Hepatocyte (in vitro differentiated cells): ENCODE results near the gene CCM2L. TPM values are rescaled to one million over a fixed set of nuclear protein-coding genes. Genes with fewer than 3 reads are reported as not detected.

Experiments used
- DNase-seq: peaks from one replicate; pipeline ENCODE4 v3.0.0-alpha.2; 2016; ENCODE audit warnings: low spot score
- H2AFZ ChIP-seq: fragments of 200-600 bp; sonication (generic); 2 replicates; pipeline ENCODE4 v1.6.0; 2016; ENCODE audit warnings: antibody characterized with exemption, mild to moderate bottlenecking
- H3K27ac ChIP-seq: fragments of 200-600 bp; sonication (generic); 2 replicates; pipeline ENCODE4 v1.5.1; 2016; ENCODE audit warnings: mild to moderate bottlenecking
- H3K27me3 ChIP-seq: fragments of 200-600 bp; sonication (generic); 2 replicates; pipeline ENCODE4 v1.6.1; 2016
- H3K36me3 ChIP-seq: fragments of 200-600 bp; sonication (generic); replicated peaks from 2 replicates; pipeline ENCODE4 v1.5.1; 2016; ENCODE audit warnings: low read depth; ENCODE audit not compliant: insufficient read depth
- H3K4me1 ChIP-seq: fragments of 200-600 bp; sonication (generic); 2 replicates; pipeline ENCODE4 v1.5.1; 2016; ENCODE audit warnings: mild to moderate bottlenecking, moderate library complexity; ENCODE audit not compliant: insufficient read depth
- H3K4me2 ChIP-seq: fragments of 200-600 bp; sonication (generic); 2 replicates; pipeline ENCODE4 v1.6.0; 2016
- H3K4me3 ChIP-seq: fragments of 200-600 bp; sonication (generic); 2 replicates; pipeline ENCODE4 v1.5.1; 2016; ENCODE audit warnings: mild to moderate bottlenecking
- H3K79me2 ChIP-seq: fragments of 200-600 bp; sonication (generic); 2 replicates; pipeline ENCODE4 v1.6.0; 2017; ENCODE audit warnings: mild to moderate bottlenecking
- H3K9me2 ChIP-seq: fragments of 200-600 bp; sonication (generic); replicated peaks from 2 replicates; pipeline ENCODE4 v1.6.0; 2017; ENCODE audit warnings: mild to moderate bottlenecking; ENCODE audit not compliant: insufficient read depth
- H3K9me3 ChIP-seq: fragments of 200-600 bp; sonication (generic); 2 replicates; pipeline ENCODE4 v1.5.1; 2016; ENCODE audit warnings: low read depth, mild to moderate bottlenecking
- H4K20me1 ChIP-seq: fragments of 200-600 bp; sonication (generic); 2 replicates; pipeline ENCODE4 v1.6.0; 2016; ENCODE audit warnings: mild to moderate bottlenecking; ENCODE audit not compliant: insufficient read depth, poor library complexity, severe bottlenecking
- EZH2 ChIP-seq: fragments of 200-600 bp; sonication (generic); IDR thresholded peaks from 2 replicates; pipeline ENCODE4 v1.6.1; 2016; ENCODE audit warnings: antibody characterized with exemption, mild to moderate bottlenecking, borderline replicate concordance
- EZH2phosphoT487 ChIP-seq: fragments of 200-600 bp; sonication (generic); IDR thresholded peaks from one replicate; pipeline ENCODE4 v1.6.1; 2018; ENCODE audit warnings: antibody characterized with exemption, mild to moderate bottlenecking, low read depth, moderate library complexity; ENCODE audit not compliant: unreplicated experiment, severe bottlenecking
- WGBS: methylation state at CpG from one replicate; pipeline ENCODE4 v1.1.6; 2016; ENCODE audit warnings: low lambda C conversion rate; ENCODE audit errors: missing lambda C conversion rate; 5-methylcytosine and 5-hydroxymethylcytosine counted together
- polyA plus RNA-seq: library from polyadenylated mRNA; unstranded; fragments of >200 nt; fragmentation: Nextera tagmentation; extraction: Ambion mirVana; gene quantifications from 2 replicates; pipeline ENCODE4 v1.2.1, GENCODE V29; 2016
- total RNA-seq: library from RNA; depleted of rRNA; stranded (reverse); fragments of >200 nt; gene quantifications from 2 replicates; pipeline ENCODE4 v1.2.3, GENCODE V29; 2014
- TF ChIP-seq, protein P1 (sequence below): fragments of 200-600 bp; sonication (generic); IDR thresholded peaks from 2 replicates; pipeline ENCODE4 v1.5.1; 2016; ENCODE audit warnings: antibody characterized with exemption, mild to moderate bottlenecking; ENCODE audit not compliant: poor library complexity

CCM2L gene
- total and polyA plus RNA-seq, 2 experiments from 2014 or later: 0.77 to 1.0 TPM

DNA sequence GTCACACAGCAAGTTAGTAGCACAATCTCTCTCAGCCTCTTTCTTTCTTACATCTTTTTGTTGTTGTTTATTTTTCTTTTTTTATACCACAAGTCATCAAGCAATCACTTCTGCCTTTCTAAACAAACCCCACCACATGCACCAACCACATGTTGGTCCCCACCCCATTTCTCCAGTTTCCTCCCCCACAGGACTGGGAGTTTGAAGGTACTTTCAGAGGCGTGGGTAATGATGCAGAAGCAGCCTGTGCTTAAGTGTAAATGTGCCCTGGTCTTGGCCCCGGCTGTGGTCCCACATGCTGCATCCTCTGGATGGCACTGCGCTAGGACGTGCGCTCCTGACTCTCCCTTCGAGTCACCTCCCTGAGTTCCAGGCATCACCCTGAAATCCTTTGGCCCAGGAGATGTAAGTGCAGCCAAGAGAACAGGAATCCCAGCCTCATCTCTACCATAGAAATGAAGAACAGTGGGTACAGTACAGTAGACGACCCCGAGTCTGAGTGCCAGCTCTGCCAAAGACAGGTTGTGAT is 47.5 kb downstream of the CCM2L start:
- Histone ChIP-seq H3K9me3 (no peaks in the 10 kb centered on the region), H3K27ac (no peak overlapping the region), H3K27me3 (peaks cover 70% of the 10 kb centered on the region), H3K36me3 (no peaks in the 10 kb centered on the region), H2AFZ (no peak overlapping the region), H3K9me2 (no peaks in the 10 kb centered on the region), H4K20me1 (no peaks in the 10 kb centered on the region), H3K4me2 (no peak overlapping the region), H3K4me3 (no peak overlapping the region), H3K79me2 (no peaks in the 10 kb centered on the region), H3K4me1 (peaks cover 2% of the 10 kb centered on the region)
- 87% methylated on average over 8 of the region's 8 CpGs for WGBS
- DNase-seq: no peak
- TF ChIP-seq, protein P1, sequence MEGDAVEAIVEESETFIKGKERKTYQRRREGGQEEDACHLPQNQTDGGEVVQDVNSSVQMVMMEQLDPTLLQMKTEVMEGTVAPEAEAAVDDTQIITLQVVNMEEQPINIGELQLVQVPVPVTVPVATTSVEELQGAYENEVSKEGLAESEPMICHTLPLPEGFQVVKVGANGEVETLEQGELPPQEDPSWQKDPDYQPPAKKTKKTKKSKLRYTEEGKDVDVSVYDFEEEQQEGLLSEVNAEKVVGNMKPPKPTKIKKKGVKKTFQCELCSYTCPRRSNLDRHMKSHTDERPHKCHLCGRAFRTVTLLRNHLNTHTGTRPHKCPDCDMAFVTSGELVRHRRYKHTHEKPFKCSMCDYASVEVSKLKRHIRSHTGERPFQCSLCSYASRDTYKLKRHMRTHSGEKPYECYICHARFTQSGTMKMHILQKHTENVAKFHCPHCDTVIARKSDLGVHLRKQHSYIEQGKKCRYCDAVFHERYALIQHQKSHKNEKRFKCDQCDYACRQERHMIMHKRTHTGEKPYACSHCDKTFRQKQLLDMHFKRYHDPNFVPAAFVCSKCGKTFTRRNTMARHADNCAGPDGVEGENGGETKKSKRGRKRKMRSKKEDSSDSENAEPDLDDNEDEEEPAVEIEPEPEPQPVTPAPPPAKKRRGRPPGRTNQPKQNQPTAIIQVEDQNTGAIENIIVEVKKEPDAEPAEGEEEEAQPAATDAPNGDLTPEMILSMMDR: no peak
- TF ChIP-seq EZH2 (no peak), EZH2phosphoT487 (no peak)

DNA sequence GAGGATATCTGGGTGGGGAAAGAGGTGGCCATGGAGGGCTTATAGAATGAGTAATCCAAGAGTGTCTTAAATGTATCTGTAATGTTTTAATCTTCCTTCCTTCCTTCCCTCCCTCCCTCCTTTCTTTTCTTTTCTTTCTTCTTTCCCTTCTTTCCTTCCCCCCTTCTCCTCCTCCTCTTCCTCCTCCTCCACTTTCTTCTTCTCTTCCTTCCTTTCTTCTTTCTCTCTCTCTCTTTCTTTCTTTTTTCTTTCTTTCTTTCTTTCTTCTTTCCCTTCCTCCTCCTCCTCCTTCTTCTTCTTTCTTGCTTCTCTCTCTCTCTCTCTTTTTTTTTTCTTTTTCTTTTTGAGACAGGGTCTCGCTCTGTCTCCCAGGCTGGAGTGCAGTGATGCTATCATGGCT is 49.0 kb downstream of the CCM2L start:
- Histone ChIP-seq H2AFZ (no peak overlapping the region), H4K20me1 (no peaks in the 10 kb centered on the region), H3K27me3 (peaks cover 56% of the 10 kb centered on the region), H3K9me2 (no peaks in the 10 kb centered on the region), H3K4me1 (peaks cover 2% of the 10 kb centered on the region), H3K79me2 (no peaks in the 10 kb centered on the region), H3K4me3 (no peak overlapping the region), H3K36me3 (no peaks in the 10 kb centered on the region), H3K9me3 (no peaks in the 10 kb centered on the region), H3K27ac (no peak overlapping the region), H3K4me2 (no peak overlapping the region)
- DNase-seq: no peak
- TF ChIP-seq EZH2phosphoT487: no peak
- TF ChIP-seq EZH2: no peak
- TF ChIP-seq, protein P1: no peak
- WGBS: 100% methylated on average over 1 of the region's 1 CpG

DNA sequence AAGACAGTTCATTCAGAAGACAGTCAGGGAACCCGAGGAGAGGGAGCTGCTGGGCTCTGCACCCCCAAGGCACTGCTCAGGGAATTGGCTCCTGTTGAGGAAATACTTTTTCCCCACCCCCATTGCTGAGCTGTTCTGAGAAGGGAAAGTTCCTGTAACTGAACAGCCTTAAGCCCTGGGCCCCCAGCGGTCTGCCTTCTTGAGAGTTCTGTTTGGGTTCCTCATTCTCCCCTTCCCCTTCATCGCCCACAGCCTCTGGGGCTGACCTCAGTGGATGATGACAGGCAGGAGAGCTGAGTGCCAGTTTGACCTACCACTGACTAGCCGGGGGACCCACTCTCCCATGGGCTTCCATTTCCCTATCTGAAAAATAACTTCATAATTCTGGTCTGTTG is 52.5 kb downstream of the CCM2L start:
- Histone ChIP-seq H3K27me3 (peaks cover 32% of the 10 kb centered on the region), H3K4me3 (no peak overlapping the region), H2AFZ (no peak overlapping the region), H3K27ac (no peak overlapping the region), H3K36me3 (no peaks in the 10 kb centered on the region), H3K79me2 (no peaks in the 10 kb centered on the region), H3K9me2 (no peaks in the 10 kb centered on the region), H4K20me1 (no peaks in the 10 kb centered on the region), H3K9me3 (no peaks in the 10 kb centered on the region), H3K4me1 (peaks cover 2% of the 10 kb centered on the region), H3K4me2 (no peak overlapping the region)
- TF ChIP-seq EZH2phosphoT487: no peak
- no peak for TF ChIP-seq EZH2
- TF ChIP-seq, protein P1: no peak
- 67% methylated on average over 4 of the region's 4 CpGs for whole genome bisulfite sequencing
- no peak for DNase-seq

DNA sequence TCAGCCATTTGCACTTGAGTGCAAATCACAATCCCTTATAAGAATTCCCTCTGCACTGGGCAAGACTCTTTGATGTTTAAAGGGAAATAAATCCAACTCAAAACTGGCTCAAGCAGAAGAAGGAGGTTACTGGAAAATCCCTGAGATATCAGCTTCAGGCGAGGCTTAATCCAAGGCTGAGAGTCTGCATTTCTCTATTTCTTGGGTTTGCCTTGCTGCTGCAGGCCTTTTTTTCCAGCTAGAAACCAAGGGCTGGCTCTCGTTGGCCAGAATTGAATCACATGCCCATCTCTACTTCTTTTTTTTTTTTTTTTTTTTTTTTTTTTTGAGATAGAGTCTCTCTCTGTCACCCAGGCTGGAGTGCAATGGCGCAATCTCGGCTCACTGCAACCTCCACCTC is 53.5 kb downstream of the CCM2L start:
- no peak for TF ChIP-seq EZH2
- Histone ChIP-seq H3K27ac (no peak overlapping the region), H3K27me3 (peaks cover 26% of the 10 kb centered on the region), H3K9me2 (no peaks in the 10 kb centered on the region), H3K4me2 (no peak overlapping the region), H3K79me2 (no peaks in the 10 kb centered on the region), H3K4me1 (peaks cover 2% of the 10 kb centered on the region), H3K36me3 (no peaks in the 10 kb centered on the region), H4K20me1 (no peaks in the 10 kb centered on the region), H3K4me3 (no peak overlapping the region), H3K9me3 (no peaks in the 10 kb centered on the region), H2AFZ (no peak overlapping the region)
- 76% methylated on average over 4 of the region's 4 CpGs for WGBS
- no peak for DNase-seq
